Stimulated activated CD4-positive, alpha-beta T cell treated with anti-CD3 and anti-CD28 coated beads, Interleukin-4, amount 100 ng/mL, for 48 hours (primary cell): ENCODE results near the gene NCKIPSD.

ENCODE experiments used
- DNase-seq, 2 donors: peaks; one replicate each; pipeline ENCODE4 v3.0.0-alpha.2; 2020; ENCODE audit warnings: low read depth in 2 of 2

NCKIPSD gene

GRCh38 chr3:48678566-48679380 lies 6.9 kb downstream of the NCKIPSD start:
- DNase-seq, result no peak

GRCh38 chr3:48678056-48678455 lies 7.7 kb downstream of the NCKIPSD start:
- no peak for DNase-seq

GRCh38 chr3:48674505-48674904 lies 11.2 kb downstream of the NCKIPSD start:
- no peak for DNase-seq

- DNase-seq, result no peak
Observed at GRCh38 chr3:48672522-48672921, 13.2 kb downstream of the NCKIPSD start.

- DNase-seq, result no peak
Observed at GRCh38 chr3:48664929-48665328, 20.8 kb downstream of the NCKIPSD start.

- DNase-seq, result no peak
Observed at GRCh38 chr3:48664313-48664644, 21.4 kb downstream of the NCKIPSD start.

- peak; percentile 90 to 91 for DNase-seq
Observed at GRCh38 chr3:48663489-48664312, 22.0 kb downstream of the NCKIPSD start.

GRCh38 chr3:48662753-48663488 lies 22.8 kb downstream of the NCKIPSD start, which contains the start of gene CELSR3:
Gene CELSR3, minus strand, starts transcription at chr3:48662886. Its CDS starts 252 bp downstream, at chr3:48662634.
- DNase-seq, result peak; percentile 54 to 62

GRCh38 chr3:48662145-48662752 lies 23.5 kb downstream of the NCKIPSD start:
- DNase-seq, result no peak

GRCh38 chr3:48661501-48662144 lies 24.1 kb downstream of the NCKIPSD start:
- peak; percentile 47 to 73 for DNase-seq

GRCh38 chr3:48660800-48661400 lies 24.8 kb downstream of the NCKIPSD start:
- DNase-seq, result no peak

GRCh38 chr3:48656841-48657281 lies 28.9 kb downstream of the NCKIPSD start:
- DNase-seq, result peak; percentile 11

GRCh38 chr3:48656061-48656840 lies 29.5 kb downstream of the NCKIPSD start:
- DNase-seq, result peak; percentile 82 to 84

GRCh38 chr3:48655606-48656005 lies 30.1 kb downstream of the NCKIPSD start:
- DNase-seq, result peak; percentile 34 to 44

- no peak for DNase-seq
Observed at GRCh38 chr3:48655063-48655462, 30.7 kb downstream of the NCKIPSD start.

- DNase-seq, result no peak
Observed at GRCh38 chr3:48652923-48653715, 32.6 kb downstream of the NCKIPSD start.

GRCh38 chr3:48651771-48652170 lies 33.9 kb downstream of the NCKIPSD start:
- DNase-seq, result no peak

- DNase-seq, result no peak
Observed at GRCh38 chr3:48650723-48651122, 35.0 kb downstream of the NCKIPSD start.
